IPS DF 19.7 (cell line): ENCODE data around the gene DNM1.

Source experiments
- DNase-seq: peaks from one replicate; pipeline ENCODE4 v3.0.0-alpha.2; 2013; ENCODE audit warnings: low read depth, low spot score

DNM1 gene

DNA sequence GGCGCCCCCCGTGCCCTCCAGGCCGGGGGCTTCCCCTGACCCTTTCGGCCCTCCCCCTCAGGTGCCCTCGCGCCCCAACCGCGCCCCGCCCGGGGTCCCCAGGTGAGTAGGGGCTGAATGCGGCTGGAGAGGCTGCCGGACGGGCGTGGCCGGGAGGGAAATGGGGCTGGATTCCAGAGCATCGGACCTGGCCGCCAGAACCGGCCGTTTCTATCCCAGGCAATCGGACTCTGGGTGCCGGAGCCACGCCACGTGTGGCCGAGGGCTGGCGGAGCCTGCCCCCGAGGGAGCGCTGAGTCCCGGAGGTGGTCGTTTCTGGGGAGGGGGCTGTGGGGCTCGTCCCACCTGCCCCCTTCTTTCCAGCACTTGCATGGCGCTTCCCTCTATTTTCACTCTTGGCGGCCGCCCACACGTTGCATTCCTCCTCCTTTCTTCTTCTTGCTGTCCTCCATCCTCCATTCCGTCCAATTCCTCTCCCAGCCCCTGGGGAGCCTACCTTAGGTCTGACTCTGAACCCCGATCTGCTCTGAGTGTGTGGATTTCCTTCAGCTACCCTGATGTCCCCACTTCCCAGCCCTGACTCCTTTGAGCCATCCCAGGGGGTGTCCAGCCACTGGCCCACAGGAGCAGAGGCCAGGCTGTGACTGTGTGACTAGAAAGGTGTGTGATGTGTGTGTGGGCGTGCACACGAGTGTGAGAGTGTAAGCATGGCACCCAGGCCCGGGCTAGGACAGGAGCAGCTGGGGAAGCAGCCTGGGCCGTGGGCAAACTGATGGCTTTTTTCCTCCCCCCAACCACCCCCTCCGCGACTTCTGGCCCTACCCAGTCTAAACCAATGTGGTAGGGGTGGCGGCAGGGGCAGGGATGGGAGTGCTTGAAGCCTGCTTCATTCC is 47.9 kb downstream of the DNM1 start:
- DNase-seq: no peak

DNA sequence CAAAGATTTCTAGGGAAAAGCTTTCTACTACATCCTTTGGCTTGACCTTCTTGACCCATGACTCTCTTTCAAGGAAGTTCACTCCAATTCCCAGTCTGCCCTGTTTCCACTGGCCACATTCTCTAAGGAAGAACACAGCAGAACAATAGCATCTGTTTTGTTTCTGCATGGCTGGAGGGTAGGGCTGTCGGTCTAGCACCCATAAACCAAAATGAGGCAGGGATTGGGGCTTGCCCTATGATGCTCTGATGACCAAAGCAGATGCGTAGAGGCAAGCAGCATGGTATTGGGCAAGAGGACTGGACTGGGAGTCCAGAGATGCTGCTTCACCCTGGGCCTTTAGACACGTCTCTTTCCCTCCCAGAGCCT is 48.5 kb downstream of the DNM1 start:
- no peak for DNase-seq

DNA sequence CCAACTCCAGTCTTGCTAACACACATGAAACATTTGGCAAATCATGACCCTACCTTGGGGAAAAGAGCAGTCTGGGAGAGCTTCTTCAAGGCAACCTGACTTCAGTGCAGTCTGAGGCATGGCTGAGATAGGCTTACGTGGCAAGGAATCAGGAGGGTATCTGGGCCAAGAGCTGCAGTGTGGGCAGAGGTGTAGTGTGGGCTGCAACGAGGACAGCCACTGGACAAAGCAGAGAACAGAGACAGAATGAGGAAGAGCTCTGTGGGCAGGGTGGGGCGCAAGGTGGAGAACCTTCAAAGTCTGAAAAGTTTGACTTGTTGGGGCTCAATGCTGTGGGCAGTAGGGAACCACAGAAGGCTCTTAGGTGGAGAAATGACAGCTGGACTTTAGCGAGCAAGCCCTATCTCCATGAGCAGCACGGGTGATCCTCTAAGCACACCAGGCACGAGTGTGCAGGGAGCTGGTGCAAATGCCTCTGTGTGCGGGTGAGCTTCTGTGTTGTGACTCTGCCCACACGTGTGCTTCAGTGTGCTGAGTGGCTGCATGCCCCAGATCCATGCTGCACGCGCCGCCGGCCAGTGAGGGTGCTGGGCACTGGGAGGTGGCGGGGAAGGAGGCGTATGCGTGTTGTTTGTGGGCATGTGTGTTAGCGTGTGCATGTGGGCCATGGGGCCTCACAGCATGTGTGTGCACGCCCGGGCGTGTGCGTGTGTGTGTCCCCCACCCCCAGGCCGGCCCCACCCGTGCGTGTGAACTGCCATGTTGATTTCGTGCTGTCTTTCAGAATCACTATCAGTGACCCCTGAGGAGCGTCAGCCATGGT is 49.3 kb downstream of the DNM1 start:
- DNase-seq: no peak

DNA sequence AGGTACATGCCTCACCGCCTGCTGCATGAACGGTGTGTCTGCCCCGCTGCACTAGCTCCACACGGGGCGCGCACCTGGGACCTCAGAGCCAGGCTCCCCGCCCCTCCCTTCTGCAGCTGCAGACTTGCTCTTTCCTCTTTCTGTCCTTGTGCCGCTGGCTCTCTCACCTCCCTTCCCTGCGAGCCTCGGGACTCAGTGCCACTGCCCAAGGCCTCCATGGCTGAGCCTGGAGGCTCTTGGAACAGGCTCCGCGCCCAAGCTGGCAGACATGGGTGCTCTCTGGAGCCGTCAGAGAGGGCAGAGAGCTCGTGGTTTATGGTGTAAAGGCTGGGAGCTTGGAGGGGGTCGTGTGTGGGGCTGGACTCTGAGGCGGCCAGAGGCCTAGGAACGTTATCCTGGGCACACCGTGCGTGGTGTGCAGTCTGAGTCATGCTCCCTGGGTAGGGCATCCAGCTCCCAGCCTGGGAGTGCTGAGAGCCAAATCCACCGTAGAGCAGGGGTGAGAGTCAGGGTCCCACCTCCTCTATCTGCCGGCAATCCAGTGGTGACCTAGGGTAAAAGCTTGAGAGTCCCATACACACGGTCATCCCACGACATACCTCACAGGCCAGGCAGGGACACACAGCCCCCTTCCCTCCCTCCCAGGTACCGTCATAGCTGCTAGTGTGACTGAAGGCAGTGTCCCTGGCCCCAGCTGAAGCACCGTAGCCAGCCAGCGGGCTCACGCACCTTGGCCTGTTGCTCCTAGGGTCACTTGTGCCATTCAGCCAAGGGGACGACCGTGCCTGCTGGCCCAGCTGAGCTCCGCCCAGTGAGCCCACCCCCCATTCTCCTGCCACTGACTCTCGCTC is 50.2 kb downstream of the DNM1 start:
- no peak for DNase-seq

DNA sequence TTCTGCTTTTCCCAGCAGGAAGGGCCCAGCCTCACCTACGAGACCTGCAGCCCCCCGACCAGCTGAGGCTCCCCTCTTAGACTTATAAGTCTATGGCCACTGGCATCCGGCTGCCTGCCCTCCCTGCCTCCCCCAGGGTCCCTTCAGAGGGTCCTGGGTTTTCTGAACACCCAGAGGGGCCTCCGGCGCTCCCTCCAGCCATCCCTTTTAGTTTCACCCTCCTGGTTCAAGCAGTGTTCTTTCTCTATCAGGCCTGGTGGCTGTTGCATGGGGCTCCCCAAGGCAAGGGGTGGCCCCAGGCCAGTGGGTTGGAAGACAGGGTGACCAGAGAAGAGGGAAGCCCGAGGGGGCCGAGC is 50.8 kb downstream of the DNM1 start:
- DNase-seq: no peak

DNA sequence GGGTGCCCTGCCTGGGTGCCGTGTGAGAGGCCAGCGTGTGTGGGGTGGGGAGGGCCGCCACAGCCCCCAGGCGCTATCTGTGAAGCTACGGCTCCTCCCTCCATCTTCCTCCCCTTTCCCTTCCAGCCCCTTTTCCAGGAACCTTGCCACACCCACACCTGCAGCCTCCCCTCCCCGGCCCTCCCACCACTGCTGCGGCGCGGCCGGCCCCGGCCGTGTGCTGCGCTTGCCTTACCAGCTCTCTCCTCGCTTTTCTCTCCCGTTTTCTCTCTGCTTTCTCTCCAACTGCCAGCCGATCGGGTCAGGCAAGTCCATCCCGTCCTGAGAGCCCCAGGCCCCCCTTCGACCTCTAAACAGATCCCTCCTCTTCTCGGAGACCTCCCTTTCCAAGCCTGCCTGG is 51.2 kb downstream of the DNM1 start:
- DNase-seq: no peak

DNA sequence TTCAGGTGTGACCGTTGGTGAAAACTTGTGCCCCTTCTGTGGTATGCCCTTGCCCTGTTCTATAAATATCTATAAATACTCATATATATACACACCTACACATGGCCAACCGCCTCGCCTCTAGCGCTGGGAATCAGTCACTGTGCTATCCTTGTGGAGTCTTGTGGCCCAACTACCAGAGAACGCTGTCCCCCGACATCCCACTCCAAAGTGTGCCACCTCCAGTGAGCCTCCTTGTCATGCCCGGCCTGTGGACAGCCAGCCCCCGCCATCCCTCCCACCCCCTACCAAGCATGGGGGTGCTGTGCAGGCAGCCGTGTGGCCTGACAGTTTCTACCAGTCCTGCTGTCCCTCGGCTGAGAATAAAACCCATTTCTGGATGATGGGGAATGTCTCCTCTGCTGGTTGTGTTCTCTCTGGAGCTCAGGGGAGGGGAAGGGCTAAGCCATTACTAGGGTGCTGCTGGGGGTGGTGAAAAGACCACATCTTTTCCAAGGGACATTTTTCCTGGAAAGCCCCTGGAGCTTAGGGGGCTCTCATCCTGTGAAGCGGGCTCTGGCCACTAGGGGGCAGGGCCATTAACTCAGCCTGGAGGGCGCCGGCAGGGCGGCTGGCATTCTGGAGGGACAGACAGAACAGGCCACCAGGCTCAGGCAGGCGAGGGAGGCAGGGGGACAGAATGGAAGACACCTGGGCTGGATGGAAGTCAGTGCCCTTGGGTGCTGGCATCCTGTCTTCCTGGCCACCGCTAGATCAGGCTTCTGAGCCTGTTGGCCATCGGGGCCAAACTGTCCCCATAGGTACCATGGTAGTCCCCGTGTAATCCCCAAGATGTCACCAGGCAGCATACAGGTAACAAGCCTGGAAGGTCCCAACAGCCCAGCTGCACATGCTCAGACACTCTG is 51.9 kb downstream of the DNM1 start:
- DNase-seq: no peak

DNA sequence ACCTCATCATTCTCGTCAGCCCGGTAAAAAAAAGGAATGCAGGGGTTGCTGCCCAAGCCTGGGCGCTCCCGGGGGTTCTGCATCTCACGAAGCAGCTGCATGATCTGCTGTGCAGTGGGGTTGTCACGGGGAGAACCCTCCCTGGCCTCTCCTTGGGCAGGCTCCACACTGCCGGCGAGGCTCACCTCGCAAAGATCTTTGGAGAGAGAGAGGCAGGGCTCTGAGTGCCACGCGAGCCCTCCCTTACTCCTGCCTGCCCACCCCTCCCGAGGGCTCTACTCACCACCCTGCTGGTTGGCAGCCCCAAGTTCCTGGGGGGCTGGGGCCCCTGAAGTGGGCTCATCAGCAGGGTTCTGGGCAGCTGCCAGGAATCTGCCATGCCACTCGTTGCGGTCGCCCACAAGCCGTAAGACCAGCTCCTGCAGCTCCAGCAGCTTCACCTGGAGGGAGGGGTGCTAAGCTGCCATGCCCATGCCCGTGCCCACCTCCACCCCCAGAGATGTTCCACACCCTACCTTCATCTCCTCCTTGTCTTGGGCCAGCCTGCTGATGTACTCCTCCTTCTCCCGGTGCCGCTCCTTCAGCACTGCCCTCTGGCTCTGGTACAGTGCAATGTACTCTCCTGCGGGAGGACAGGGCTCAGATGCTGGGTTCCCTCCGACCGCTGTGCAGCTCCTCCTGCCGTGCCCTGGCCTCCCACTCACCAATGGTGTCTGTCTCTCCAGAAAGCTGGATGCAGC is 54.1 kb downstream of the DNM1 start:
- DNase-seq: no peak

DNA sequence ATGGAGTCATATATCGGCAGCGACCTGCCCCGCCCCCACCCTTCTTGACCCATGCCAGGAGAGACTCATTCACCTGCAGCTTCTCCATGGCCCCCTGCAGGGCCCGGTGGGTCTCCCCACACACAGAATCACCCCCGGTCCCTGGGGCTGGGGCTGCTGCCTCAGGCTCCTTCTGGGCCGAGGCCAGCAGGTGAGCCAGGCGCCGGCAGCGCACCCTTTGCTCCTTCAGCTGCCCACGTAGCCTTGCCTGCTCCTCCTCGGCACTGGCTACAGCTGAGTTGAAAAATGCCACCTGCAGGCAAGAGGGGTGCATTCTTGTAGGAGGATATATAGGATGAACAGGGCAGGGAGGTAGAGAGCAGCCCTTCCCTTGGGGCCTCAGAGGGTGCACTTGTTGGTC is 54.7 kb downstream of the DNM1 start:
- no peak for DNase-seq

DNA sequence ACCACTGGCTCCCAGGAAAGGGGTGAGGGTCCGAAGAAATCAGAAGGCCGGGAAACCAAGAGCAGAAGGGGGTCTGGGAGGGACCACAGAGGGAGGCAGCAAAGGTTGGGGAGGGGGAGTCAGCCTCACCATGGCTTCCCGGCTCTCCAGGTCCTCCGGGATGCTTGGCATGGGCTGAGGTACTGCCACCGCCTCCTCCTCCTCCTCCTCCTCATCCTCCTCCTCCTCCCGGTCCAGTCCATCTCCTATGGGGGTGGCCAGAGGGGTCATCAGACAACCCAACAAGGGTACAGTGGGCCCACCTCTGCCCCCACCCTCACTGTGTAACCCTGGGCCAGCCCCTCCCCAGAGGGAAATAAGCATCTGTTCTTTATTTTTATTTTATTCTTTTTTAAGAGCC is 55.1 kb downstream of the DNM1 start:
- no peak for DNase-seq

DNA sequence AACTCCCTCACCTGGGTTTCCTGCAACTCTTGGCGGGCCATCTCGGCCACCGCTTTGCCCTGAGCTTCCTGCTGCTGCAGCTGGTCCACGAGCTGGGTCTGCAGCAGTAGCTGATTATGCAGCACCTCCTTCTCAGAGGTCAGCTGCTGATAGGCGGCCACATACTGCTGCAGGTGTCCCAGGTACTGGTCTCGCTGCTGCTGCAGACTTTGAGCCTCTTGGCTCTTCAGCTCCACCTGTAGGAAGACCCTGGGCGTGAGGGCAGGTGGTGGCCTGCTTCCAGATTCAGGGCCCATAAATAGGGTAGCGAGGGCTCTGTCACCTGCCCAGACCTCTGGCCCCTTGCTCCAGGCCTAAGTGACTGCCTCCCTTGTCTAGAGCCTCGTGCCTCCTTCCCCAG is 56.0 kb downstream of the DNM1 start:
- no peak for DNase-seq

DNA sequence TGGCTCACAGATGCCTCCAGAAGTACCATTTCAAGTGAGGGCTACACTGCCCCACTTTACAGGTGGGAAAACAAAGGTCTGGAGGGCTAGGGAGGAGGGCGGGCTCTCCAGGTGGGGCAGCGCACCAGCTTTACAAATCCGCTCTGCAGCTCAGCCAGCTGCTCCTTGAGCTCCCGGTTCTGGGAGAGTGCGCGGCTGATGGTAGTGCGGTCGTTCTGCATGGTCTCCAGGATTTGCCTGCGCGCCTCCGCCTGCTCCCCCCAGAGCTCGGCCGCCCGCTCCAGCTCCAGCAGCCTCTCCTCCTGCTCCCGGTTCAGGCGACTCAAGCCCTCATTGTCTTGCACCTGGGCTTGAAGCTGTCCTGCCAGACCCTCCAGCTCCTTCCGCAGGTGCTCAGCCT is 57.2 kb downstream of the DNM1 start:
- DNase-seq: no peak

DNA sequence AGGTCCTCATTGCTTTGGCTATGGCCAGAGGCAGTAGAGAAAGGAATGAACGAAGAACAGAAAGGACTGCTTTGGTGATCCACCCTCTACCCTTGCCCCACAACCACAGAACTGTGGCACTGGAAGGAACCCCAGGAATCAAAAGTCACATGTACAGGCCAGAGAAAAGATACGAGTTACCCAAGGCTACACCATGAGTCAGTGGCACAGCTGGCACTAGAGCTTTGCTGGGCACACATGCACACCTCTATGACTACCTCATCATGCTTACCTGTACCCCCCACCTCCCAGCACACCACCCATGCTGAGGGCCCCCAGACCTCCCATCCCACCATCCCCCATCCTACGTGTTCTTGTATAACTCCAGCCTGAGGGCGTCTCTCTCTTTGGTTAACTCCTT is 59.5 kb downstream of the DNM1 start:
- no peak for DNase-seq

DNA sequence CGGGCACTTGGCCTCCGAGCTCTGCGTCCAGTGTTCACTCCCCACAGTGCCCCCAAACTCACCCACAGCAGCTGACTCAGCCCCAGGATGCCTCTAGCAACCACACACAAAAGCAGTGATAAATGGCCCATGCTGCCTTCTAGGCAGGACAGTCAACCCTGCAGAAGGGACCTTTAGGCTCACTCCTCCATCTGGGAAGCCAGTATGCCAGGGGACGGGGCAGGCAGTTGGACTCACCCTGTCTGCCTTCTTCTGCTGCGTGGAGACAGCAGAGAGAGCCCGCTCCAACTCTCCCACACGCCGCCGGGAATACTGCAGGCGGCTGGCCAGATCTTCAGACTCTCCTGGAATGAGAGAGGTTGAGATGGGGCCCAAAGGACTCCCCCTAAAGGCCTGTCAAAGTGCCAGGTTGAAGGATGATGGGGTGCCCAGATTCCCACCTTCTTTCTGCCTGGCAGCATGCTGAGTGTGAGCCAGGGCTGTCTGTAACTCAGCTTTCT is 62.2 kb downstream of the DNM1 start:
- DNase-seq: no peak

DNA sequence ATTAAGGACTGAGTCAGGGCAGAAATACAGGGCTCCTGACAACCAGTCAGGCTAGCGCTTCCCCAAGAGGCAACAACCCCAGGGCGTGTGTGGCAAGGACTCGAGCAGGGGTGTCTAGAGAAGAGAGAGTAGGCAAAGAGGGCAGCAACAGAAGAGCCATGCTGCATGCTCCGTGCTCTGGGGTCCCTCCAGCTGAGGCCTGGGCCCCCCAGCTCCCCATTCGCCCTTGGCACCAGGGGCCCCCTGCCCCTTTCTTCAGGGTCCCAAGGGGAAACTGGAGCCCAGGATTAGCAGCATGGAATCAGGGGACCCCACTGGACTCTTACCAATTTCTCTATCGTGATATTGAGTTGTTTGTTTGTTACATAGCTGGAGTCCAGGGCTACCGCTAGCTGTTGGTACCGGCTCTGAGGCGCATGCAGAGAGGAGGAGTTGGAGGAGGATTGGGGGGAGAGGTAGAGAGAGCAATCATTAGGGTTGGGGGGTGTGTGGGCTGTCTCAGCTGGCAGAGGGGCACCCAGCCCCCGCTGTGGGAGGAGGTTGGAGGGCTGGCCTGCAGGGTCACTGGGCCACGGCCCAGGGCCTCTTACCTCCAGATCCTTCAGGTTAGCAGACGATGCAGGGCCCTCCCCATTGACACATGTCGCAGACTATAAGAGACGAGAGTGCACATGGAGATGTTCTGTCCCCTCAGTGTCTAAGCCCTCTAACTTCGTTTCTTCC is 63.9 kb downstream of the DNM1 start:
- no peak for DNase-seq

DNA sequence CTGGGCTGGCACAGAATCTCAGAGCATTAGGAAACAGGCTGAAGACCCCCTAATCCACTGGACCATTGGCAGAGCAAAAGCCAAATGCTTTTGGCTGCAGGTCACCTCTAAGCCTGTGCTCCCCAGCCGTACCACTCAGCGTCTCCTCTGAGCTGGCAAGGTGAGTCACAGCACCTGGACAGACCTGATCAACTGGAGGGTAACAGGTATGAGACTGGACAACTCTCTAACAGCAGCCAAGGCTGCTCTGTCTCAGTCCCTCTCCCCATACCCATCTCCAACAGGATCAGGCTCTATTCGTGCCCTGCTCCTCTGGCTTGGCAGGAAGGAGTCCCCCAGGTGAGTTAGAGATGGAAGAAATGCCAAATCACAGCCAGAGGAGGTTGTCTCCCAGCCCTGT is 67.9 kb downstream of the DNM1 start:
- no peak for DNase-seq

DNA sequence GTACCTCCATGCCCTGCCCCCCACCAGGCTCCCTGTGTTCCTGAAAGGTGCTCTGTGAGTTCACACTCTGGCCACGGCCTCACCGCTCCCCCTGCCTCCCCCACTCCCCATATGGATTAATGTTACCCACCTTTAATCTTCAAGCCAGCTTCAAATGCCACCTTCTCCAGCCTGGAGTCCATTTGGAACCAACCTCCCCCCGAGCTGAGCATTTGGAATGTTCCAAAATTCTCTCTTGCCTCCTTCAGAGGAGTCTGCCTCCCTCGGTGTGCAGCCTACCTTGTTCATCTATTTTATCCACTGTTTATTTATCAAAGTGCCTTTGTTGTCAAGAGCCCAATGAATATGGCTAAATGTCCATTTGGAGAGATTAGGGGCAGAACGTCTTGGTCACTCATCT is 68.3 kb downstream of the DNM1 start:
- no peak for DNase-seq

DNA sequence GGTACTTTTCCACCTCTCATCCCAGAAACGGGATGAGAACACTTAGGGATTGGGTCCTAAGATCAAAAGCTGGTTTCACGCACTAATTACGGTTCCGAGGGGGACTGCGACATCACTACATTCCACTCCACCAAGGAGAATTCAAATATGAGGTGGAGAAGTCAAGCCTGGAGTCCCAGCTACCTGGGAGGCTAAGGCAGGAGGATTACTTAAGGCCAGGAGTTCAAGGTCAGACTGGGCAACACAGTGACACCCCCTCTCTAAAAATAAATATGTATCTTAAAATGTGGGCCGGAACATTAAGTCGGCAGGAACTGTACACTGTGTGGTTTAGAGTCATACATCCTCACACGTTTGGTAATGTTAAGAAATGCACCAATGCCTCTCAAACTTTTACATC is 71.1 kb downstream of the DNM1 start:
- DNase-seq: no peak

DNA sequence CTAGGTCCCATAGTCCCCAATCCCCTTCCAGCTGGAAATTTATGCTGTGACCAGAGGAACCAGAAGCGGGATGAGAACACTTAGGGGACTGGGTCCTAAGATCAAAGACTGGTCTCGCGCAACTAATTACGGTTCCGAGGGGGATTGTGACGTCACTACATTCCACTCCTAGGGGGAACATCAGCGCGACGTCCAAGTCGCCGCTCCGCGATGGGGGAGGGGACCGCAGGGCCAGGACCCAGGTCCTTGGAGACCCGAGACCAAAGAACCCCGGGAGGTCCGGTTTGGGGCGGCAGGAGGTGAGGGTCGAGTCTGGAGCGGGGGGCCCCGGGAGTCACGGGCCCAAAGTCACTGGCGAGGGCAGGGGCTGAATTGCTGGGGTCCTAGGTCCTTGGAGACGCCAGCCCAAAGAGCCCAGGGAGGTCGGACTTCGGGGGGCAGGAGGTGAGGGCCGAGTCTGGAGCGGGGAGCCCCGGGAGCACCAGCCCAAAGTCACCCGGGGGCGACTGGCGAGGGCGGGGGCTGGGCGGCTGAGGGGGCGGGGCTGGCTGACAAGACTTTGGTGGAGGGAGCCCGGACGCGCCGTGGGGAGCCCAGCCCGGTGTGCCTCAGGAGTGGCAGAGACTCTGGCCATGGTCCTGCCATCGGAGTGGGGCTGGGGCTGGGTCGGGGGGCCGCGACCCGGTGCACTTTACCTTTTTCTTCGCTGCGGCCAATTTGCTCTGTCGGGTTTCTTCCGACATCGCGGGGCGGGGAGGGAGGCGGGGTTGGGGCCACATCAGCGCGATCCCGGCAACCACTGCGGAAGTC is 72.2 kb downstream of the DNM1 start, which contains the start of gene GOLGA2:
GOLGA2 (minus strand) TSS at position 810 of the 810 bp plus-strand sequence; CDS start at position 779, 31 bp downstream.
- no peak for DNase-seq
